ENCODE results near the gene DCUN1D2. TPM values are rescaled to one million over a fixed set of nuclear protein-coding genes. Genes with fewer than 3 reads are reported as not detected.
A peak's percentile ranks its signal among the peaks of the same experiment; 100 is the strongest.

The DCUN1D2 gene
- total and polyA plus RNA-seq, 9 donors, result 9.7 to 31.4 (median 16.4) TPM

DNA sequence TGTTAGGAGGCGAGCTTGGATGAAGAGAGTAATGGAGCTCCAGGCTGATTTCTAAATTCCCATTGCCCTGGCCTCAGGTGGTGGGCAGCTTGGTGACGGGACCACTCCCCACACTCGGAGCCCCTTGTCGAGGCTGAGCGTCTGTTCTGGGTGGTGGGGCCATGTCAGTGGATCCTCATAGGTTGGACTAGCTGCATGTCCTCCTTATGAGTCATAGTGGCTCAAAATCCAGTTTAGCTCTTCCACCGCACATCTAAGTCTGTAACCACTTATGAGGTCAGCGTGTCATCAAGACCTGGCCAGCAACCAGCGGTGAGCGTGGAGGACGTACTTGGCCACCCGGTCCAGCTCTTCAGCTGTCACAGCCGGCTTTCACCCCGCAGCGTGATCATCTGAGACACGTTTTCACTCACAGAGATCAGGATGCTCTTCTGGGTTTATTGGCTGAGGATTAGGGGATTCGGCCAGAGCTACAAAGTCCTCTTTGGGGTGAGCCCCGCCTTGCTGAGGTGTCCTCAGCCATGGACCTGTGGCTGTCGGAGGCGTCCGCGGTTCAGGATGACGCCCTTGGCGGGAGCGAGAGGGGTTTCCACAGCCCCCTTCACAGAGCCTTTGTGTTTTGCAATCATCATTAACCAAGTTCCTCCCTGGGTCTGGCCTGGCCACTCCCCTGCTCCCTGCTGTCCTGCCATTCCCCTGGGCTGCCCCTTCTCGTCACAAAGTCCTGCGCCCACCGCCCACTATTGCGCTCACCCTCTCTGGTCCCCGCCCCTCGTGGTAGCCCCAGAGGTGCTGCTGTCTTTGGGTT is 79.1 kb downstream of the DCUN1D2 start:
- Histone ChIP-seq H3K4me1 (ENCODE audit: insufficient read depth) (no peaks in the 10 kb centered on the region), H3K27me3 (no peaks in the 10 kb centered on the region), H3K27ac (no peak overlapping the region), H3K4me3 (no peak overlapping the region), H3K9me3 (no peaks in the 10 kb centered on the region), H3K36me3 (no peaks in the 10 kb centered on the region)
- intact Hi-C loops (cut with DNase I), result no loop called here
- WGBS, 3 donors, result 81 to 85% (median 82%) methylated on average over 30 of the region's 30 CpGs
- DNase-seq, result no peak
- TF ChIP-seq EP300 (IDR thresholded peaks at IDR 0.05) (no peak), POLR2A (IDR thresholded peaks at IDR 0.05) (no peak)
- TF ChIP-seq, protein P1, sequence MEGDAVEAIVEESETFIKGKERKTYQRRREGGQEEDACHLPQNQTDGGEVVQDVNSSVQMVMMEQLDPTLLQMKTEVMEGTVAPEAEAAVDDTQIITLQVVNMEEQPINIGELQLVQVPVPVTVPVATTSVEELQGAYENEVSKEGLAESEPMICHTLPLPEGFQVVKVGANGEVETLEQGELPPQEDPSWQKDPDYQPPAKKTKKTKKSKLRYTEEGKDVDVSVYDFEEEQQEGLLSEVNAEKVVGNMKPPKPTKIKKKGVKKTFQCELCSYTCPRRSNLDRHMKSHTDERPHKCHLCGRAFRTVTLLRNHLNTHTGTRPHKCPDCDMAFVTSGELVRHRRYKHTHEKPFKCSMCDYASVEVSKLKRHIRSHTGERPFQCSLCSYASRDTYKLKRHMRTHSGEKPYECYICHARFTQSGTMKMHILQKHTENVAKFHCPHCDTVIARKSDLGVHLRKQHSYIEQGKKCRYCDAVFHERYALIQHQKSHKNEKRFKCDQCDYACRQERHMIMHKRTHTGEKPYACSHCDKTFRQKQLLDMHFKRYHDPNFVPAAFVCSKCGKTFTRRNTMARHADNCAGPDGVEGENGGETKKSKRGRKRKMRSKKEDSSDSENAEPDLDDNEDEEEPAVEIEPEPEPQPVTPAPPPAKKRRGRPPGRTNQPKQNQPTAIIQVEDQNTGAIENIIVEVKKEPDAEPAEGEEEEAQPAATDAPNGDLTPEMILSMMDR (IDR thresholded peaks at IDR 0.05), result no peak

DNA sequence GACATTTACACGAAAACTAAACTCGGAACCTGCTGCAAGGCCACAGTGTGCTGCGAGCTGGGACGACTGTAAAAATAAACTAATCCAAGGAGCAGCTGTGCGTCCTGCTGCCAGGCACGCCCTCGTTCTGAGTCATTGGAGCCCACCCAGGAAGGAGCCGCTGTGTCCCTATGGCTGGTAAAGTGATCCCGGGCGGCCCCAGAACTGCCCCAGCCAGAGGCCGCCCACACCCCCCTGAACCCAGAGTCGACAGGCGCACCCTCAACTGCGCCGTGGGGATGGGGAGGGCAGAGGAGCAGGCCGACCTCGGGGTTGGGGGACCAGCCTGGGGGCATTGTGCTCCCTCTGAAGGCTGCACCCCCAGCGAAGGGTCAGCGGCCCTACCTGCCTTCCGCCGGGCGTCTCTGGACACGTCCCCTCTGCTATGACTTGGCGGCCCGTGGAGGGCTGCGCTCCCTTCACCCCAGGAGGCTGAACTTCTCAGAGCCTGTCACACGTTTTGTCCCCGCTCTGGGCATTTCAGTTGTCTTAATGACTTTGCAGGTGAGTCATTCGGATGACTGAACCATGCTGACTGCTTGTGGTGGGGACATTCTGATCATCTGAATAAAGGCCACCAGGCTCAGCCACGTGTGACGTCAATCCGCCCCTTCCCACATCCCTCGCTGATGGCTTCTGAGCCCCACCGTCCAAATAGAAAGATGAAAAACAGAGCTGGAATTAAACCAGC is 79.9 kb downstream of the DCUN1D2 start:
- H3K4me1 ChIP-seq (ENCODE audit: insufficient read depth), result no peaks in the 10 kb centered on the region
- H3K36me3 ChIP-seq, result no peaks in the 10 kb centered on the region
- H3K4me3 ChIP-seq, result no peak overlapping the region
- no peak for TF ChIP-seq EP300 (IDR thresholded peaks at IDR 0.05)
- TF ChIP-seq, protein P1 (IDR thresholded peaks at IDR 0.05), result no peak
- no peak for TF ChIP-seq POLR2A (IDR thresholded peaks at IDR 0.05)
- H3K27me3 ChIP-seq, result no peaks in the 10 kb centered on the region
- H3K27ac ChIP-seq, result no peak overlapping the region
- intact Hi-C loops (cut with DNase I), result no loop called here
- 62 to 70% (median 68%) methylated on average over 30 to 34 of the region's 34 CpGs for WGBS, 3 donors
- no peak for DNase-seq
- no peaks in the 10 kb centered on the region for H3K9me3 ChIP-seq

DNA sequence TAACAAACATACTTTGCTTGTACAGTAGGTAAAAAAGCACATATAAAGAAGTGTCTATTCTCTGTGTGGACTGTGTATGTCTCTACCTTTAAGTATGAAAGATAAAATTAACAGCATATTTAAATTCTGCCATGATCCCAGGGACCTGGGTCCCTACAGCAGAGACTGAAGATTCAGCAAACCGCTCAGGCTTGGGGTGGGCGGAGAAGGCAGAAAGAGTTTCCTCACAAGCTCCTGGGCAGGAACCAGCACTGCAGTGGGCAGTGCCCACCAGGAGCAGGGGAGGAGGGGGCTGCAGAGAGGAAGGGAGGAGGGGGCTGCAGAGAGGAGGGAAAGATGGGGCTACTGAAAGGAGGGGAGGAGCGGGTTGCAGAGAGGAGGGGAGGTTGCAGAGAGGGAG is 81.9 kb downstream of the DCUN1D2 start:
- H3K4me3 ChIP-seq, result no peak overlapping the region
- H3K27me3 ChIP-seq, result no peaks in the 10 kb centered on the region
- no peak overlapping the region for H3K27ac ChIP-seq
- H3K9me3 ChIP-seq, result no peaks in the 10 kb centered on the region
- intact Hi-C loops (cut with DNase I), result loop anchor here in 1 of 4 donors (10.0 kb wide), 1 partner anchor 464 kb away; no protein-coding TSS in a partner anchor
- WGBS, 3 donors, result 60 to 74% (median 71%) methylated on average over 3 of the region's 3 CpGs
- H3K4me1 ChIP-seq (ENCODE audit: insufficient read depth), result no peaks in the 10 kb centered on the region
- peak in 2 of 5 donors; percentile 0 to 1 for DNase-seq
- no peaks in the 10 kb centered on the region for H3K36me3 ChIP-seq
- TF ChIP-seq EP300 (IDR thresholded peaks at IDR 0.05), result no peak
- no peak for TF ChIP-seq POLR2A (IDR thresholded peaks at IDR 0.05)
- TF ChIP-seq, protein P1 (IDR thresholded peaks at IDR 0.05), result no peak

GRCh38 chr13:113407531-113408393 is 82.7 kb downstream of the DCUN1D2 start:
- no peaks in the 10 kb centered on the region for H3K9me3 ChIP-seq
- no peak overlapping the region for H3K4me3 ChIP-seq
- H3K36me3 ChIP-seq, result no peaks in the 10 kb centered on the region
- no peaks in the 10 kb centered on the region for H3K27me3 ChIP-seq
- no peaks in the 10 kb centered on the region for H3K4me1 ChIP-seq (ENCODE audit: insufficient read depth)
- peak in 1 of 5 donors; percentile 26 for DNase-seq
- intact Hi-C loops (cut with DNase I), result loop anchor here in 1 of 4 donors (10.0 kb wide), 1 partner anchor 463 kb away; no protein-coding TSS in a partner anchor
- no peak for TF ChIP-seq POLR2A (IDR thresholded peaks at IDR 0.05)
- TF ChIP-seq EP300 (IDR thresholded peaks at IDR 0.05), result no peak
- TF ChIP-seq, protein P1 (IDR thresholded peaks at IDR 0.05), result no peak
- WGBS, 3 donors, result 71 to 83% (median 77%) methylated on average over 40 to 41 of the region's 41 CpGs
- no peak overlapping the region for H3K27ac ChIP-seq

Data from ovary (tissue), 9 donors.